Common myeloid progenitor, CD34-positive (primary cell): ENCODE data around the gene AKR1D1.

ENCODE experiments used
- CTCF ChIA-PET: fragments of 350-600 bp; sonication (Branson Sonifier 250); formaldehyde crosslinking; loops from one replicate; lab custom pipeline; 2021; ENCODE audit warnings: antibody characterized with exemption; lab: Charles Lee
- POLR2A ChIA-PET: fragments of 350-600 bp; sonication (Branson Sonifier 250); formaldehyde crosslinking; loops from one replicate; lab custom pipeline; 2021; ENCODE audit warnings: antibody characterized with exemption; lab: Charles Lee
- DNase-seq, 3 donors: peaks; one replicate each; pipeline versions ENCODE4 v3.0.0 to v3.0.0-alpha.2; 2013
- H3K27ac ChIP-seq, 2 experiments: 1 replicate in 1 of 2; 2 replicates in 1 of 2; pipeline ENCODE4 v1.7.0; 2013; ENCODE audit warnings: inconsistent platforms in 2 of 2, low read length in 2 of 2, mild to moderate bottlenecking in 2 of 2, low read depth in 1 of 2, moderate library complexity in 1 of 2; ENCODE audit not compliant: severe bottlenecking in 2 of 2, insufficient read depth in 1 of 2, poor library complexity in 1 of 2
- H3K27me3 ChIP-seq, 5 experiments: replicated peaks in 2 of 5; 1 replicate in 3 of 5; 2 replicates in 2 of 5; pipeline versions ENCODE4 v1.6.1 to v1.7.0; 2013; ENCODE audit warnings: low read length in 4 of 5, mild to moderate bottlenecking in 2 of 5, moderate library complexity in 2 of 5, inconsistent platforms in 1 of 5; ENCODE audit not compliant: insufficient read depth in 5 of 5, control insufficient read depth in 4 of 5
- H3K36me3 ChIP-seq, 4 experiments: 1 replicate in 2 of 4; 2 replicates in 2 of 4; pipeline versions ENCODE4 v1.6.1 to v1.7.0; 2013; ENCODE audit warnings: low read length in 3 of 4, control low read depth in 1 of 4, mild to moderate bottlenecking in 1 of 4; ENCODE audit not compliant: control insufficient read depth in 4 of 4, insufficient read depth in 4 of 4
- H3K4me1 ChIP-seq, 4 experiments: 1 replicate in 3 of 4; 2 replicates in 1 of 4; pipeline versions ENCODE4 v1.6.1 to v1.7.1; 2013; ENCODE audit warnings: low read length in 3 of 4, mild to moderate bottlenecking in 3 of 4, control low read depth in 1 of 4, inconsistent platforms in 1 of 4, moderate library complexity in 1 of 4; ENCODE audit not compliant: control insufficient read depth in 4 of 4, insufficient read depth in 4 of 4; ENCODE audit errors: control extremely low read depth in 1 of 4
- H3K4me3 ChIP-seq, 7 experiments: 1 replicate in 4 of 7; 2 replicates in 3 of 7; pipeline versions ENCODE4 v1.5.1 to v1.7.0; 2013; ENCODE audit warnings: mild to moderate bottlenecking in 7 of 7, low read length in 6 of 7, moderate library complexity in 6 of 7, inconsistent platforms in 2 of 7, low read depth in 2 of 7, control low read depth in 1 of 7; ENCODE audit not compliant: insufficient read depth in 4 of 7, control insufficient read depth in 1 of 7; ENCODE audit errors: extremely low read depth in 1 of 7
- H3K9me3 ChIP-seq, 5 experiments: 1 replicate in 4 of 5; 2 replicates in 1 of 5; pipeline versions ENCODE4 v1.6.1 to v1.7.1; 2013; ENCODE audit warnings: low read length in 4 of 5, mild to moderate bottlenecking in 2 of 5, inconsistent platforms in 1 of 5, low read depth in 1 of 5, moderate library complexity in 1 of 5; ENCODE audit not compliant: control insufficient read depth in 4 of 5, insufficient read depth in 2 of 5; ENCODE audit errors: control extremely low read depth in 1 of 5
- WGBS: methylation state at CpG from one replicate; pipeline ENCODE4 v1.1.5; 2013; ENCODE audit not compliant: insufficient coverage; 5-methylcytosine and 5-hydroxymethylcytosine counted together

Gene AKR1D1

GRCh38 chr7:138162236-138162635 lies 86.0 kb downstream of the AKR1D1 start:
- ChIA-PET CTCF (interaction anchor here (1.0 to 1.5 kb wide), 4 partner anchors 26 to 579 kb away, joined by 3 to 8 read pairs (median 3); no protein-coding TSS in a partner anchor), POLR2A (no interaction called here)

GRCh38 chr7:138163800-138164199 lies 87.5 kb downstream of the AKR1D1 start:
- CTCF ChIA-PET: no interaction called here
- H3K27me3 ChIP-seq: no peaks in the 10 kb centered on the region
- no peak for DNase-seq
- no peak overlapping the region for H3K27ac ChIP-seq
- no peak overlapping the region for H3K4me3 ChIP-seq
- WGBS: no CpG with 5 or more reads among the region's 1 CpG
- POLR2A ChIA-PET: no interaction called here
- H3K9me3 ChIP-seq: peaks cover 2 to 17% (median 11%) of the 10 kb centered on the region in 5 experiments
- H3K4me1 ChIP-seq: peaks cover 0 to 3% (median under 1%) of the 10 kb centered on the region in 4 experiments
- no peaks in the 10 kb centered on the region for H3K36me3 ChIP-seq

More at GRCh38 chr7:138162236-138162635, 86.0 kb downstream of the AKR1D1 start:
- H3K9me3 ChIP-seq: peaks cover 2 to 17% (median 9%) of the 10 kb centered on the region in 5 experiments
- H3K27me3 ChIP-seq: no peaks in the 10 kb centered on the region
- H3K4me1 ChIP-seq: peaks cover 0 to 2% (median under 1%) of the 10 kb centered on the region in 4 experiments
- no peak for DNase-seq
- H3K4me3 ChIP-seq: no peak overlapping the region
- no CpG with 5 or more reads among the region's 1 CpG for WGBS
- H3K27ac ChIP-seq: no peak overlapping the region
- no peaks in the 10 kb centered on the region for H3K36me3 ChIP-seq

DNA sequence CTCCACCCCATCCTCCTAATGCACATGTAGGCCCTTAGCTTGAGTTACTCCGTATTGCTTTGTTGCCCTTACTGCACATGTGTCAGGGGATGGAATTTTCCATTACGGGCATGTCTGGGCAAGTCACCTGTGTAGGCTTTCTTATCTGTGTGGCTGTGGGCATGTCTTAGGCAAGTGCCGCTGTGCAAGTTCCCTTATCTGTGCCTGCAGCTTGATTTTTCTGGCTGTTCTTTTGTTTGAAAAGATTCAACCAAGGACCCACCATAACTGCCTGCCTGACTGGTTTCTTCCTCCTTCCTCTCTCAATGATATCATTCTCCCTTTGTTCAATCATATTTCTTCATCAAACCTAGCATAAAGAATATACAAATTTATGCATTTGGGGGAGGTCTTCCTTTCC lies 88.5 kb downstream of the AKR1D1 start:
- ChIA-PET CTCF (interaction anchor here (2.3 kb wide), 1 partner anchor 574 kb away, joined by 9 read pairs; no protein-coding TSS in a partner anchor), POLR2A (no interaction called here)
- WGBS: 93% methylated on average over 3 of the region's 3 CpGs
- Histone ChIP-seq H3K36me3 (no peaks in the 10 kb centered on the region), H3K9me3 (peaks cover 2 to 17% (median 11%) of the 10 kb centered on the region in 5 experiments), H3K4me3 (peak overlapping the region in 1 of 7 experiments; percentile 35), H3K27ac (no peak overlapping the region), H3K27me3 (no peaks in the 10 kb centered on the region), H3K4me1 (peaks cover 0 to 3% (median under 1%) of the 10 kb centered on the region in 4 experiments)
- DNase-seq: peak in 2 of 3 donors; percentile 29 to 58

DNA sequence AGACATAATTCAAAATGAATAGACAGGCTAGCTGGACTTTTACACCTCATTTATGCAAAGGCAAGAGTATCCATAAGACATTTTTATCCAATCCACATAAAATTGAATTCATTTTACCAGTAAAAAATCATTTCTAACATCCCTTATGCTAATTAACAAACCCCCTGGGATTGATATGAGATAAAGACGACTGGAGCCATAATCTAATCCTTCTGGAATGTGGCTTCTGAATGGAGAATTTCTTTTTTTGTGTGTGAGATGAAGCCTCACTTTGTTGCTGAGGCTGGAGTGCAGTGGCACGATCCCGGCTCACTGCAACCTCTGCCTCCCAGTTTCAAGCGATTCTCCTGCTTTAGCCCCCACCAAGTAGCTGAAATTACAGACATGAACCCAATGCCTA lies 90.4 kb downstream of the AKR1D1 start:
- no peak for DNase-seq
- CTCF ChIA-PET: interaction anchor here (0.9 kb wide), 1 partner anchor 551 kb away, joined by 3 read pairs; no protein-coding TSS in a partner anchor
- 100% methylated on average over 3 of the region's 4 CpGs for WGBS

GRCh38 chr7:138167222-138167621 lies 91.0 kb downstream of the AKR1D1 start:
- peak overlapping the region in 1 of 7 experiments; percentile 28 for H3K4me3 ChIP-seq
- H3K27me3 ChIP-seq: no peaks in the 10 kb centered on the region
- no CpG with 5 or more reads among the region's 3 CpGs for WGBS
- H3K9me3 ChIP-seq: peaks cover 2 to 17% (median 11%) of the 10 kb centered on the region in 5 experiments
- H3K27ac ChIP-seq: no peak overlapping the region
- POLR2A ChIA-PET: no interaction called here
- H3K36me3 ChIP-seq: no peaks in the 10 kb centered on the region
- CTCF ChIA-PET: no interaction called here
- peaks cover 0 to 3% (median 0%) of the 10 kb centered on the region in 4 experiments for H3K4me1 ChIP-seq
- peak; percentile 12 to 29 (median 13) for DNase-seq

More for the DNA sequence above, 90.4 kb downstream of the AKR1D1 start:
- Histone ChIP-seq H3K9me3 (peaks cover 2 to 17% (median 11%) of the 10 kb centered on the region in 5 experiments), H3K36me3 (no peaks in the 10 kb centered on the region), H3K4me3 (peak overlapping the region in 1 of 7 experiments; percentile 28), H3K4me1 (peaks cover 0 to 3% (median under 1%) of the 10 kb centered on the region in 4 experiments), H3K27me3 (no peaks in the 10 kb centered on the region), H3K27ac (no peak overlapping the region)
- POLR2A ChIA-PET: no interaction called here

GRCh38 chr7:138167869-138168296 lies 91.6 kb downstream of the AKR1D1 start:
- Histone ChIP-seq H3K9me3 (peaks cover 2 to 20% (median 11%) of the 10 kb centered on the region in 5 experiments), H3K4me1 (peaks cover 0 to 3% (median 0%) of the 10 kb centered on the region in 4 experiments), H3K27ac (no peak overlapping the region), H3K4me3 (no peak overlapping the region), H3K27me3 (no peaks in the 10 kb centered on the region), H3K36me3 (no peaks in the 10 kb centered on the region)
- ChIA-PET CTCF (no interaction called here), POLR2A (no interaction called here)
- no CpG with 5 or more reads among the region's 1 CpG for WGBS
- no peak for DNase-seq
